Activated effector memory CD4-positive, alpha-beta T cell treated with anti-CD3 and anti-CD28 coated beads, Interleukin-2, amount 50 U/mL, for 16 hours (primary cell): ENCODE data around the gene ARID1B.

Experiments used
- DNase-seq: peaks from one replicate; pipeline ENCODE4 v3.0.0-alpha.2; 2020

Gene ARID1B

GRCh38 chr6:156946370-156946936 lies 169.3 kb downstream of the ARID1B start:
- DNase-seq, result no peak

DNA sequence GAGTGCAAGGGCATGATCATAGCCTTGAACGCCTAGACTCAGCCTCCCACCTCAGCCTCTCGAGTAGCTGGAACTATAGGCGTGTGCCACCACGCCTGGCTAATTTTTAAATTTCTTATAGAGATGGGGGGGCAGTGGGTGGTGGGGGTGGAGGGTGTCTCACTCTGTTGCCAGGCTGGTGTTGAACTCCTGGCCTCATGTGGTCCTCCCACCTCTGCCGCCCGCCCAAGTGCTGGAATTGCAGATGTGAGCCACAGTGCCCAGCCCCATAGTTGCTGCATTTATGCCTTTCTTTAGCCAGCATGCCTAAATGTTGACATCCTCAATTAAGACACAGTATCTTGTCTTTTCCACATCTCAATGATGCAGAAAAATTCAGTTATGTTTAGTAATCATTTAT lies 171.1 kb downstream of the ARID1B start:
- DNase-seq, result no peak

- DNase-seq, result no peak
Measured at GRCh38 chr6:156948807-156949206, 171.6 kb downstream of the ARID1B start.

DNA sequence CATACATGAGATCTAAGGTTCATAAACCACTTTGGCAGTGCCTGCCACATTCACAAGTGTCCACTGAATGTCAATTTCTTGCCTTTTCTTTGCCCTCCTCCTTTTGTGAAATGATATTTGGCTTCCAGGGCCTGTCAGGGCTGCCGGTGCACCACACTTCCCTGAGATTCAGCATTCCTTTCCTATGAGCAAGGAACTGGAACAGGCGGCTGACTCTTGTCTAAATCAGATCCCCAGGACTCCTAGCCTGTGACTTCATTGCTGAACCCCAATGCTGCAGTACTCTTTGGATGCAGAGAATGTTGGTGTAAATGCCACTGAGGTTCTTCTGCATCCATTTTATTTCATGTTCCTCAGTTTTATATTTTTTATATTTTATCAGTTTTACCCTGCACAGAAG lies 172.2 kb downstream of the ARID1B start:
- no peak for DNase-seq

GRCh38 chr6:156950084-156950483 lies 172.9 kb downstream of the ARID1B start:
- DNase-seq, result no peak

GRCh38 chr6:156950531-156950930 lies 173.4 kb downstream of the ARID1B start:
- DNase-seq, result no peak

- DNase-seq, result no peak
Measured at GRCh38 chr6:156952401-156952800, 175.2 kb downstream of the ARID1B start.

DNA sequence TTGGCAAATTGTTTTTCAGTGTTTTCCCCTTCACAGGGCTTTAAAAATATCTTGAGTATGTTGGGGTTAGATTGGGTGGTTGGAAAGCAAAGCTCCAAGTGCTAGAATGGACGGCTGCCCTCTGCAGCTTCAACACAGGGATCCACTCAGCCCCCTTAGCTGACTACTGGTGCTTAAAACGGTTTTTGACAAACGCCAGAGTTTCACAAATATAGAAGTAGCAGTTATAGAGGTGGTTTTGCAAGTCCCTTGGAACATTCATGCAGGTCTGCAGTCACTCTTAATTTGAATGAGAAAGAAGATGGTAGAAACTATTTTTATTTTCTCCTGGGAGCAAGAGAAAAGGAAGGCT lies 175.9 kb downstream of the ARID1B start:
- DNase-seq, result no peak

- DNase-seq, result no peak
Measured at GRCh38 chr6:156953479-156954146, 176.4 kb downstream of the ARID1B start.

DNA sequence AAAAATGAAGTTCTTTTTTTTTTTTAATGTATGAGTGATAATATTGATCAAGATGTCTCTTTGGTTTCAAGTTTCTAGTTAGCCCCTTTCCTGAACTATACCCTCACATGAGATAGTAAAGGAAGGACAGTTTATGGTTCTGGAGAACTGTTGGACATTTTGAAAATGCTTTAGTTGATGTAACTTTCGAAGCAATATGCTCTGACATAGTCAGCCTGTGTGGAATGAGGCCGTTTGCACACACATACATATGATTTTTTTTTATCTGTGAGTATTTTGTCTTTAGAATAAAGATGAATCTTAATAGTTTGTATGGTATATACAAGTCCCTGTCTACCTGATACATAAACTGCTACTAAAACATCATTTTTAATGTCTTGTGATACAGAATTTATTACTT lies 177.0 kb downstream of the ARID1B start:
- DNase-seq, result no peak

DNA sequence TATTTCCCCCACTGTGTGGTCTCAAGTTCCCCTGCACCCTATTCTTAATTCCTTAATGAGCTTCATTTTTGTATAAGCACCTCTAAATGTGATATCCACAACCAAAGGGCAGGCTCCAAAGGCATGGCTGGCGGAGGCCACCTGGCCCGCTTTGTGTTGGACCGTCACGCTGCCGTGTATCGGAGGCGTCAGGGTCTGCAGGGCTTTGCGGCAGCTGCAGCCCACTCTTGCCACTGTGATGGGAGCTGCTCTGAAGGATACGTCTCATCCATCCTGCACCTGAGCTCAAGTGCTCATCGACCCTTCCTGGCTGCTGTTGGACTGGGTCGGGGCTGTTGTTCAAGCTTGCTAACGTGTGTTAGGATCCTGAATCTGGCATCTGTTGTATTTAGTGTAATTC lies 177.6 kb downstream of the ARID1B start:
- DNase-seq, result no peak

- no peak for DNase-seq
Measured at GRCh38 chr6:156955494-156956183, 178.5 kb downstream of the ARID1B start.

DNA sequence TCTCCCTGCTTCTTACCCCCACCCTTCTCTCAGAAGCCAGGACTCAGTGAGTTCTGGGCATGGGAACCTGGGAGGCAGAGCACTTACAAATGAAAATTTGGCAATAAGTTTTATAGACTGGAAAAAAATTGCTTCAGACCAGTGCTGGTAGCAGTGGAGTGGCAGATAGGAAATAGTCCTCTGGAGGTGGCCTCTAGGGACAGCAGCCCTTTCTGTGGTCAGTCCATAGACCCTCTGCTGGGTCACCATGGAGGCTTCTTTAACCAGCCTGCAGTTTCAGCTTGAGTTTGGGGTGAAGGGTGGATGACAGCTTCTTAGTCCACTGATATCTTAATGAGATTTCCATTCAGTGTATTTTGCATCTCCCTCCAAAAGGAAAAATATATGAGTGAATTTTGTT lies 179.1 kb downstream of the ARID1B start:
- DNase-seq, result no peak

DNA sequence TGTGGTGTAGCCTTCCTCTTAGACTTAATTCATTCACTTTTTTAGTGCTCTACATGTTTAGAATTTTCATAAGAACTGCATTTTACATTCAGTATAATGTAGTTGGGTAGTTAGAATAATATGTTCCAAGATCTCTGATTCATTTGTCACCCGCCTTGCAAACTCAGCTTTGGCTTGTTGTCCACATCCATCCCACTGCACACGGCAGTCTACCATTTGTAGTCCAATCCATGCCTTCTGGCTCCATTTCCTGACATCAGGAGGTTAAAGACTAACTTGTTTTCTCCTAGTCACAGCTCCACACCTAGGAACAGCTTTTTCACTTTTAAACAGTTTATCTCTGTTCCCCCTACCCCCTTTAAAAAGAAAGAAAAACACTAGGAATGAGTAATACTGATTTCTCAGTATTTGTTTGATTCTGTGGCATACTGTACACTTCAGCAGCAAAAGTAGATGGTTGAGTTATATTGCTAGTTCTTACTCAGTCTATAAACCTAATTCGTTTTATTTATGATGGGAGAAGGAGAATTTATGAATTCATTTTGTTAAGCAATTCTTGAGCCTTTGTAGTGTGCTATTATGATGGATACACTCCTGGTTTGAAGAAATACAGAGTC lies 180.9 kb downstream of the ARID1B start:
- DNase-seq, result no peak

DNA sequence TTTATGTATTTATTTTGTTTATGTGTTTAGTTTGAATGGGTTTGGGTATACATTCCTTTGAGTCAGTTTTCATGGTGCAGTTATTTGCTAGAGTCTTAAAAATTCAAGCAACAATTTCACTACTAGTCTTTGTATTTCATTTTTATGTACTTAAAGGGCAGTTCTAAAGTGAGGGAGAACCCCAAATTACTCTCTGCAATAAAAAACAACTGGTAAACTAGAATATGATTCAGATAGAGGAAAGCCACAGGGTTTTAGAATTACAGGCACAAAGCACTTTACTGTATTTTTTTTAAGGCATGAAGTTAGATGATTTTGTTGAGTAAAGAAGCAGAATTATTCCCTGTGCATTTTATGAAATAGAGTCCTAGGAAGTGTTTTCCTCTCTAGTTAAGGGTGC lies 183.3 kb downstream of the ARID1B start:
- no peak for DNase-seq

DNA sequence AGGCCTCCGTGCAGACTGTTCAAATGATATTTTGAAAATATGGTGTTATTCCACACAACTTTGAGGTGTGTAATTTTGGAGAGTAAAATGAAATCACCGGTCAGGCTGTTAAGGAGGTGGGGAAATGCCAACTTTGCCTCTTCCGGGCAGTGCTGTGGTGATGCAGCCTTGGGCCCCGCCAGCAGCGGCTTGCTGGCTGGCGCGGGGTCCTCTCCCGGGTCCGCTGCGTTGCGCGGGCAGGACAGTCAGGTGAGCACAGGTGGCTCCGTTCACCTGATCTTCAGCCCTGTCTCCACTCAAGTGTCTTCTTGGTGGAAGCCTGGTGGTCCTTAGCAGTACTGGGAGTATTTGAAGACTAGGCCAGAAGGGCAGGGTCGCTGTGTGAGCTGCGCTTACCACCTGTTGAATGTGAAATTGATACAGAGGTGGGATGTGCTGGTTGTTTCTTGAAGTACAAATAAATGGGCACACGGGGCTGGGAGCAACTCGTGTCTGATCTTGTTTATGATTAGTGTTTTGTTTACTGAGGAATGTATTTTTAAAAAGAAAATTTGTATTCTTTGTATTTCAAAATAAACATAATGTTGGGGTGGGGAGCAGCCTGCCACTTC lies 184.2 kb downstream of the ARID1B start:
- no peak for DNase-seq

- no peak for DNase-seq
Measured at GRCh38 chr6:156963712-156964700, 186.8 kb downstream of the ARID1B start.

DNA sequence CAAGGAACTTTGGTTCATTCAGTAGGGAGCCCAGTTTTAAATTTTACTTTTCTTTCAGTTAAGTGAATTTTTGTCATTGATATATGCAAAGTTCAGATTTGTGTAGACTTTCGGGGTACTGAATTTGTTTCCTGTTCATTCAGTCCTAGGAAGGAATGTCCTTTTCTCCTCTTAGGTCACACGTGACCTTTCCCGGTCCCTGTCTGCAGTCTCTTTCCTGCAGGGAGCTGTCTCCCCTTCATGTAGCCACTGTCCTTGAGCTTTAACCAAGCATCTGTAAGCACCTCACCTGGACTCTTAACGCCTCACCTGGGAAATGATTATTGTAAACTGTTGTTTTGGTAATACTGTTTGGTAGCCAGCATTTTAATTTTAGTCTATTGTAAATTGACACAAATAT lies 190.7 kb downstream of the ARID1B start:
- DNase-seq, result no peak

- DNase-seq, result no peak
Measured at GRCh38 chr6:156969233-156969632, 192.1 kb downstream of the ARID1B start.

GRCh38 chr6:156970595-156971112 lies 193.5 kb downstream of the ARID1B start:
- DNase-seq, result no peak

DNA sequence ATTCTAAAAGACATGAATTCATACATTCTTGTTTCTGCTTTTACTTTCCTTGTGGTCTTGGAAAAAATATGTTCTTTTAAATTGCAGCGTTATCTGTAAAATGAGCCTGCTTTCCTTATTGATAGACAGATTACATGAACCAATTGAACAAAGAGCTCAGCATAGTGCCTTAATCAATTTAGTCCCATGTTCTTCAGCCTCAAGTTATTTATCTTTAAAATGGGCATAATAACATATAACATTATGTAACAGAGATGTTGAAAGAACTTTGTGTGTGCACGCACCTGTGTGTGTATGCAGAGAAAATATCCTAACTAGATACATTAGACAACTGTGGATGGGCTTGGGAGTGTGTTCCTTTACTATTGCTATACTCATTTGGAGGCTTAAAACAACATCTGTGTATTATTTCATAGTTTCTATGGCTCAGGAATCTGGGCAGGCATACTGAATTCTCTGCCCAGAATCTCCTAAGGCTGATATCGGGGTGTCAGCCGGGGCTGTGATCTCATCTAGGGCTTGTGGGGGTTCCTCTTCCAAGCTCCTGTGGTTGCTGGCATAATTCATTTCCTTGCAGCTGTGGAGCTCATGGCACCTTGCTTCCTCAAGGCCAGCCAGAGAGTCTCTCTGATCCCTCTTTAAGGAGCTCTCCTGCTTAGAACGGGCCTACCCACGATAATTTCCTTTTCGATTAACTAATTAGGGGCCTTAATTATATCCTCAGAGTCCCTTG lies 194.1 kb downstream of the ARID1B start:
- DNase-seq, result no peak
